ENCODE results near the gene PPP1R12B.

- TF ChIP-seq CTCF (IDR thresholded peaks at IDR 0.05) = no peak
- TF ChIP-seq POLR2A (IDR thresholded peaks at IDR 0.05) = no peak
- no peak for TF ChIP-seq POLR2AphosphoS5 (IDR thresholded peaks at IDR 0.05; ENCODE audit: insufficient read depth in 1 of 2, low read depth in 1 of 2)
Measured at GRCh38 chr1:202593845-202594244, 245.3 kb downstream of the PPP1R12B start.
